PC-3 (cell line): ENCODE results near the gene SLC39A6.

ENCODE experiments used
- CTCF ChIP-seq: fragments of 300-600 bp; sonication (generic); conservative IDR thresholded peaks from 2 replicates; pipeline ENCODE4 v1.5.1; 2017; ENCODE audit warnings: antibody characterized with exemption, low read depth, mild to moderate bottlenecking, low read length
- EZH2 ChIP-seq: fragments of 300-600 bp; sonication (generic); IDR thresholded peaks from one replicate; pipeline ENCODE4 v1.6.1; 2017; ENCODE audit warnings: antibody characterized with exemption, mild to moderate bottlenecking, low read length; ENCODE audit not compliant: unreplicated experiment

- no peak for TF ChIP-seq EZH2
- no peak for TF ChIP-seq CTCF
Observed at GRCh38 chr18:36141576-36141975, 12.4 kb upstream of the SLC39A6 start.
